Activated naive CD8-positive, alpha-beta T cell treated with anti-CD3 and anti-CD28 coated beads, Interleukin-2, amount 10 ng/mL, durations not matched to agents 7 days and 5 days (primary cell): ENCODE data around the gene ZFHX3. TPM values are rescaled to one million over a fixed set of nuclear protein-coding genes. Genes with fewer than 3 reads are reported as not detected.
"Not testable (repeated sequence)": the region's sequence is repeated elsewhere in the genome, so short reads cannot be mapped to it uniquely, and the experiment has no call there.

Experiments used
- ATAC-seq: fragments of 150-1000 bp; cut with Tn5 transposase; one replicate; pipeline ENCODE4 v1.10.0; 2021; ENCODE audit warnings: low read depth, moderate library complexity
- POLR2A ChIA-PET: fragments of 350-600 bp; sonication (Branson Sonifier 250); formaldehyde crosslinking; loops from one replicate; lab custom pipeline; 2021; ENCODE audit warnings: antibody characterized with exemption; lab: Charles Lee
- DNase-seq: peaks from one replicate; pipeline ENCODE4 v3.0.0; 2021
- H3K27ac Mint-ChIP-seq: one replicate; pipeline ENCODE4 v1.8.0; 2022; ENCODE audit warnings: mild to moderate bottlenecking, mixed read lengths
- H3K27me3 Mint-ChIP-seq: one replicate; pipeline ENCODE4 v1.8.0; 2022; ENCODE audit warnings: mild to moderate bottlenecking, moderate library complexity, mixed read lengths
- H3K36me3 Mint-ChIP-seq: one replicate; pipeline ENCODE4 v1.8.0; 2021; ENCODE audit warnings: mild to moderate bottlenecking, mixed read lengths
- H3K4me1 Mint-ChIP-seq: one replicate; pipeline ENCODE4 v1.8.0; 2021; ENCODE audit warnings: mixed read lengths
- H3K4me3 Mint-ChIP-seq: one replicate; pipeline ENCODE4 v1.8.0; 2022; ENCODE audit warnings: mild to moderate bottlenecking, moderate library complexity, mixed read lengths
- H3K9me3 Mint-ChIP-seq: one replicate; pipeline ENCODE4 v1.8.0; 2021; ENCODE audit warnings: mixed read lengths
- total RNA-seq, 2 experiments: library from RNA; stranded (reverse); gene quantifications; one replicate each; pipeline ENCODE4 v1.2.3, GENCODE V29; 2021

ZFHX3 gene
- total RNA-seq, 2 experiments from 2014 or later = 1.1 to 1.6 TPM

GRCh38 chr16:73082634-73083051 lies 34.7 kb upstream of the ZFHX3 start:
- POLR2A ChIA-PET, ATAC-seq, H3K9me3 Mint-ChIP-seq, DNase-seq, H3K4me3 Mint-ChIP-seq, H3K27ac Mint-ChIP-seq, H3K36me3 Mint-ChIP-seq, H3K4me1 Mint-ChIP-seq: not testable (repeated sequence)
- peaks cover 14% of the 10 kb centered on the region for H3K27me3 Mint-ChIP-seq

DNA sequence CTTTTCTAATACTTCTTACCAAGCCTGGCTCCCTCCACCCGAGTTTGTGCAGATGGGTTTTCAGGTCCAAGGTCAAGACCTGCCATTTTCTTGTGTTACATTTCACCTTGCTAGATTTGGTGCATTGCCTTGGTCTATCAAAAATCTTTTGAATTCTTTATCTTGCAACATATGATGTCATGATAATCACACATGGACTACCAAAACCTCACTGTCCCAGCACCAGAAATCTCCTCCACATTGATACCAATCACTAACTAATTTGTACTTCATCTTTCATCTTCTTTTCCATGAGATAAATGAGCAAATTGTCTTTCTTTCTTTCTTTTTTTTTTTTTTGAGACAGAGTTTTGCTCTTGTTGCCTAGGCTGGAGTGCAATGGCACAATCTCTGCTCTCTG lies 33.0 kb upstream of the ZFHX3 start:
- DNase-seq = no peak
- no peak for ATAC-seq
- Mint-ChIP-seq H3K4me3 (no peak overlapping the region), H3K36me3 (no peaks in the 10 kb centered on the region), H3K9me3 (no peaks in the 10 kb centered on the region), H3K27ac (no peak overlapping the region), H3K27me3 (peaks cover 19% of the 10 kb centered on the region), H3K4me1 (no peaks in the 10 kb centered on the region)
- POLR2A ChIA-PET = interaction anchor here (0.7 kb wide), 1 partner anchor 110 kb away, joined by 6 read pairs; no protein-coding TSS in a partner anchor

GRCh38 chr16:73076324-73076810 lies 28.4 kb upstream of the ZFHX3 start:
- POLR2A ChIA-PET = no interaction called here
- Mint-ChIP-seq H3K9me3 (no peaks in the 10 kb centered on the region), H3K27ac (no peak overlapping the region), H3K36me3 (no peaks in the 10 kb centered on the region), H3K4me3 (no peak overlapping the region), H3K4me1 (no peaks in the 10 kb centered on the region), H3K27me3 (peaks cover 30% of the 10 kb centered on the region)
- DNase-seq = no peak
- no peak for ATAC-seq

GRCh38 chr16:73074382-73074781 lies 26.5 kb upstream of the ZFHX3 start:
- H3K4me1 Mint-ChIP-seq = peaks cover 5% of the 10 kb centered on the region
- POLR2A ChIA-PET = no interaction called here
- ATAC-seq (no peak), DNase-seq (no peak)
- no peaks in the 10 kb centered on the region for H3K9me3 Mint-ChIP-seq
- H3K4me3 Mint-ChIP-seq = no peak overlapping the region
- H3K36me3 Mint-ChIP-seq = no peaks in the 10 kb centered on the region
- H3K27ac Mint-ChIP-seq = no peak overlapping the region
- H3K27me3 Mint-ChIP-seq = peaks cover 48% of the 10 kb centered on the region

- not testable (repeated sequence) for DNase-seq, ATAC-seq, H3K36me3 Mint-ChIP-seq, H3K9me3 Mint-ChIP-seq, H3K4me3 Mint-ChIP-seq, H3K4me1 Mint-ChIP-seq, H3K27ac Mint-ChIP-seq
- POLR2A ChIA-PET = interaction anchor here (0.7 kb wide), 1 partner anchor 13 kb away, joined by 5 read pairs; no protein-coding TSS in a partner anchor
- peaks cover 58% of the 10 kb centered on the region for H3K27me3 Mint-ChIP-seq
Observed at GRCh38 chr16:73072051-73072450, 24.1 kb upstream of the ZFHX3 start.

DNA sequence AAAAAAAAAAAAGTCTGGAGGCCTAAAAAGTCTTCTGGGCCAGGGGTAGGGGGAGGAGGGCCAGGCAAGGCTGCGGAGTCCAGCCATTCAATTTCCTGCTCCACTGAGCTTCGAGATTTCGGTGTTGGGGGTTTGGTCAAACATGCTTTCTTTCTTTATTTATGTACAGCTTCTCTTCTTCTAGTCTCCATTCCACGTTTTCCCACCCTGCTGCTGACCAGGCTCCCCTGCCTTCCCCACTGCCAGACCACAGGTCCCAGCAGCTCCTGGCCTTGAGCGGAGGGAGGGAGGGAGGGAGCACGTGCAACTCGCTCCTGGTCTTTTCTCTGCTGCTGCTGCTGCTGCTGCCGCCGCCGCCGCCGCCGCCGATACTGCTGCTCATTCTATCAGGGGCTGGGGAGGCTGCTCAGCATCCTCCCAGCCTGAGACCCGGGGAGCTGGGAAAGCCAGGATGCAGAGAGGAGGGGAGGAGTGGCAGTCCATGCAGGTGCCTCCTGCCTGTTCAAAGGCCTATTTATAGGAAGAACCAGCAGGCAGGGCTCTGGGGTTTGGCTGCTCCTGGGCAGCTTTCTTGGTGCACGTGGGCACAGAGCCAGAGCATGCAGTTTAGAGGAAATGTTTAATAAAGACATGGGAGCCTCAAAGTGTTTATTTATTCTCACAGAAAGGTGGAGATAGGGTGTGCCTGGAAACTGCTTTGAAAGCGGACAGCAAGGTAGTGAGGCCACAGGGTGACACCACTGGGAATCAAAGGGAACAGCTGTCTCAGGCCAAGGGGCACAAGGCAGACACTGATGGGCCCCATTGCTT lies 23.4 kb upstream of the ZFHX3 start:
- Mint-ChIP-seq H3K27ac (no peak overlapping the region), H3K27me3 (peaks cover 63% of the 10 kb centered on the region), H3K36me3 (no peaks in the 10 kb centered on the region), H3K4me1 (peaks cover 5% of the 10 kb centered on the region), H3K9me3 (no peaks in the 10 kb centered on the region), H3K4me3 (peak overlapping the region; percentile 63)
- no peak for DNase-seq
- POLR2A ChIA-PET = interaction anchor here (0.7 kb wide), 1 partner anchor 14 kb away, joined by 5 read pairs; no protein-coding TSS in a partner anchor
- ATAC-seq = no peak

- H3K27ac Mint-ChIP-seq = no peak overlapping the region
- no peaks in the 10 kb centered on the region for H3K9me3 Mint-ChIP-seq
- H3K4me3 Mint-ChIP-seq = no peak overlapping the region
- no peaks in the 10 kb centered on the region for H3K36me3 Mint-ChIP-seq
- H3K27me3 Mint-ChIP-seq = peaks cover 75% of the 10 kb centered on the region
- POLR2A ChIA-PET = no interaction called here
- peaks cover 6% of the 10 kb centered on the region for H3K4me1 Mint-ChIP-seq
- ATAC-seq = no peak
- no peak for DNase-seq
Observed at GRCh38 chr16:73069581-73070262, 21.8 kb upstream of the ZFHX3 start.

DNA sequence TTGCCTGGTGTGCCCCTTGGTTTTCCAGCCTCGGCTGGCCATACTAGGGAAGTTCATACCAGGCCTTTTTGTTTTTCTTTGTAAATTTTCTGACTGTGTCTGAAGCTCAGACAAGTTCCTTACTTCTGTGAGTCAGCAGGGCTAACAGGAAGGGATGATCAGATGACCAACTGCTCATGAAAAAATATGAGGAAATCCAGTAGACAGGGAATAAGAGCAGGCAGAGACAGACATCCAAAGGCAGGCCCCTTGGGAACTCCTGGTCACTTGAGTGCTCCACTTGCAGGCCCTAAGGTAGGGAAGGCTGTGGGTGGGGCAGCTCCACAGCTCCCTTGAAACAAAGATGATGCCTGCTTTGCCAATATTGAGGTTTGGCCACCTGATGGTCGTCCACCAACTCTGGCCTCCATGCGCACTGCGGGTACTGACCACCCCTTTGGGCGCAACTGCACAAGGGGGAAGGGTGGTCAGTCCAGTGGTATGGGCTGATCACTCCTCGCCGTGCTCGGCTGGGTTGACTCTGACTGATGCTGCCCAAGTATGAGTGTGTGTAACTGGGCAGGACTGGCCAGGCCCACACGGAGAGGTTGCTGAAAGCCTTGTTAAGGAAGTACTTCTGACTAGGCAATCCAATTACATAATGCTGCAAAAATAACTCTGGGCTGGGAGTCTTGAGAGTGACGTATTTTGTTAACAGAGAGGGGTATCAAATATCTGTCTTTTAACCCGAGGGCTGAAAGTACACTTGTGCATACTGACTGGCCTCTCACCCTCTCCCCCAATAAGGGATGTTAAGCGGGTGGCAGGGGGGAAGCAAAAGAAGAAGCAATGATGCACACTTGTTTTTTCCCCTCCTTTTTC lies 20.8 kb upstream of the ZFHX3 start:
- no peaks in the 10 kb centered on the region for H3K9me3 Mint-ChIP-seq
- no peaks in the 10 kb centered on the region for H3K36me3 Mint-ChIP-seq
- DNase-seq = no peak
- no peak overlapping the region for H3K4me3 Mint-ChIP-seq
- no peak for ATAC-seq
- POLR2A ChIA-PET = no interaction called here
- H3K4me1 Mint-ChIP-seq = peaks cover 13% of the 10 kb centered on the region
- H3K27ac Mint-ChIP-seq = no peak overlapping the region
- H3K27me3 Mint-ChIP-seq = peaks cover 82% of the 10 kb centered on the region

- Mint-ChIP-seq H3K27me3 (peaks cover 85% of the 10 kb centered on the region), H3K4me3 (no peak overlapping the region), H3K4me1 (peaks cover 14% of the 10 kb centered on the region), H3K27ac (no peak overlapping the region), H3K36me3 (no peaks in the 10 kb centered on the region), H3K9me3 (no peaks in the 10 kb centered on the region)
- POLR2A ChIA-PET = no interaction called here
- ATAC-seq = no peak
- no peak for DNase-seq
Observed at GRCh38 chr16:73067671-73068540, 20.0 kb upstream of the ZFHX3 start.

GRCh38 chr16:73066927-73067670 lies 19.2 kb upstream of the ZFHX3 start:
- Mint-ChIP-seq H3K4me3 (no peak overlapping the region), H3K9me3 (no peaks in the 10 kb centered on the region), H3K27ac (no peak overlapping the region), H3K27me3 (peaks cover 89% of the 10 kb centered on the region), H3K36me3 (no peaks in the 10 kb centered on the region), H3K4me1 (peaks cover 17% of the 10 kb centered on the region)
- DNase-seq (no peak), ATAC-seq (no peak)
- POLR2A ChIA-PET = no interaction called here

DNA sequence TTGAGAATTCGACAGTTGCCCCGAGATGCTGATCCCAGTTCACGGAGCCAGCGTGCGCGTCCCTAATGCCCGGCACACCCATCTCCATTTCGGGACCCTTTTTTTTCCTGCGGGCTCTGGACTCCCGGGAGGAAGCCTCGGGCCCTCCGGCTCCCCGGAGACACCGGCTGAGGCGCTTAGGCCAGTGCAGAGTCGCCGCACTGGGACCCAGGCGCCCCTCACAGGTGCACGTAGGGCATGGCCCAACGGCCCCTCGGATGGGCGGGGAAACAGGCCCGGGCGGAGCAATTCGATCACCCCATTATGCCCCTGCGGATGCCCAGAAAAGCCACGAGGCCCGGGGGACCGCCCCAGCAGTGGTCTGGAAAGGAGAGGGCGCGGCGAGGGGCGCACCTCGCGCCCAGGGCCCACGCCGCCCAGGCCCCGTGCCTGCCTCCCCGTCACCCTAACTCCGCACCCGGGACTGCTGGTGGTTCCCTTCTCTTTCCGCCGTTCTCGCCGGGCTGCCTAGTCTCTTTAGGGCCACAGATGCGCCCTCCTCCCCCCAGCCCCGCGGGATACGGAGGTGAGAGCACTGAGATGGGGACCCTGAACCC lies 18.5 kb upstream of the ZFHX3 start:
- no peak for DNase-seq
- peaks cover 90% of the 10 kb centered on the region for H3K27me3 Mint-ChIP-seq
- ATAC-seq = no peak
- no peak overlapping the region for H3K4me3 Mint-ChIP-seq
- no peaks in the 10 kb centered on the region for H3K9me3 Mint-ChIP-seq
- no peaks in the 10 kb centered on the region for H3K36me3 Mint-ChIP-seq
- POLR2A ChIA-PET = no interaction called here
- no peak overlapping the region for H3K27ac Mint-ChIP-seq
- peaks cover 17% of the 10 kb centered on the region for H3K4me1 Mint-ChIP-seq
